ENCODE data around the gene FRMD3. TPM values are rescaled to one million over a fixed set of nuclear protein-coding genes. Genes with fewer than 3 reads are reported as not detected.

Gene FRMD3
- total and polyA plus RNA-seq, 4 donors: 1.8 to 7.4 (median 6.0) TPM

GRCh38 chr9:83536332-83536731, 1.9 kb downstream of the FRMD3 start:
- 78 to 81% methylated on average over 1 of the region's 1 CpG for WGBS, 2 donors
- intact Hi-C loops (cut with DNase I): loop anchor here in 1 of 2 donors (5.0 kb wide), 1 partner anchor 104 kb away; no protein-coding TSS in a partner anchor
- no peaks in the 10 kb centered on the region for H3K27me3 ChIP-seq (ENCODE audit: control insufficient read depth in 1 of 2, insufficient read depth in 2 of 2, low read length in 1 of 2)
- H3K9me3 ChIP-seq (ENCODE audit: control insufficient read depth, low read length): no peaks in the 10 kb centered on the region
- DNase-seq: no peak
- ATAC-seq (ENCODE audit: low FRiP score): no peak
- H3K4me1 ChIP-seq (ENCODE audit: control insufficient read depth in 1 of 2, insufficient read depth in 2 of 2, low read length in 2 of 2): no peaks in the 10 kb centered on the region
- no peak overlapping the region for H3K27ac ChIP-seq (ENCODE audit: low read depth in 1 of 2, low read length in 2 of 2)
- no peak overlapping the region for H3K4me3 ChIP-seq (ENCODE audit: low read length in 2 of 2)
- no peaks in the 10 kb centered on the region for H3K36me3 ChIP-seq (ENCODE audit: control insufficient read depth in 1 of 2, insufficient read depth in 2 of 2, low read length in 1 of 2)

- no peak for DNase-seq
- H3K27ac ChIP-seq (ENCODE audit: low read depth in 1 of 2, low read length in 2 of 2): no peak overlapping the region
These were observed 2.5 kb downstream of the FRMD3 start for GRCh38 chr9:83535736-83536135.

GRCh38 chr9:83533296-83533695, 4.9 kb downstream of the FRMD3 start:
- Histone ChIP-seq H3K27ac (ENCODE audit: low read depth in 1 of 2, low read length in 2 of 2) (no peak overlapping the region), H3K4me1 (ENCODE audit: control insufficient read depth in 1 of 2, insufficient read depth in 2 of 2, low read length in 2 of 2) (no peaks in the 10 kb centered on the region), H3K9me3 (ENCODE audit: control insufficient read depth, low read length) (no peaks in the 10 kb centered on the region), H3K27me3 (ENCODE audit: control insufficient read depth in 1 of 2, insufficient read depth in 2 of 2, low read length in 1 of 2) (no peaks in the 10 kb centered on the region), H3K36me3 (ENCODE audit: control insufficient read depth in 1 of 2, insufficient read depth in 2 of 2, low read length in 1 of 2) (no peaks in the 10 kb centered on the region), H3K4me3 (ENCODE audit: low read length in 2 of 2) (no peak overlapping the region)
- intact Hi-C loops (cut with DNase I): no loop called here
- WGBS, 2 donors: 91 to 92% methylated on average over 2 of the region's 2 CpGs
- DNase-seq (no peak), ATAC-seq (ENCODE audit: low FRiP score) (no peak)

More at GRCh38 chr9:83535736-83536135, 2.5 kb downstream of the FRMD3 start:
- H3K4me1 ChIP-seq (ENCODE audit: control insufficient read depth in 1 of 2, insufficient read depth in 2 of 2, low read length in 2 of 2): no peaks in the 10 kb centered on the region
- H3K9me3 ChIP-seq (ENCODE audit: control insufficient read depth, low read length): no peaks in the 10 kb centered on the region
- no peaks in the 10 kb centered on the region for H3K36me3 ChIP-seq (ENCODE audit: control insufficient read depth in 1 of 2, insufficient read depth in 2 of 2, low read length in 1 of 2)
- no peak for ATAC-seq (ENCODE audit: low FRiP score)
- H3K4me3 ChIP-seq (ENCODE audit: low read length in 2 of 2): no peak overlapping the region
- WGBS, 2 donors: 95 to 96% methylated on average over 3 of the region's 3 CpGs
- H3K27me3 ChIP-seq (ENCODE audit: control insufficient read depth in 1 of 2, insufficient read depth in 2 of 2, low read length in 1 of 2): no peaks in the 10 kb centered on the region
- intact Hi-C loops (cut with DNase I): loop anchor here in 1 of 2 donors (5.0 kb wide), 1 partner anchor 103 kb away; no protein-coding TSS in a partner anchor

- no peak overlapping the region for H3K27ac ChIP-seq (ENCODE audit: low read depth in 1 of 2, low read length in 2 of 2)
- 81 to 82% methylated on average over 3 of the region's 3 CpGs for WGBS, 2 donors
- no peaks in the 10 kb centered on the region for H3K4me1 ChIP-seq (ENCODE audit: control insufficient read depth in 1 of 2, insufficient read depth in 2 of 2, low read length in 2 of 2)
- H3K9me3 ChIP-seq (ENCODE audit: control insufficient read depth, low read length): no peaks in the 10 kb centered on the region
- ATAC-seq (ENCODE audit: low FRiP score) (no peak), DNase-seq (no peak)
- H3K27me3 ChIP-seq (ENCODE audit: control insufficient read depth in 1 of 2, insufficient read depth in 2 of 2, low read length in 1 of 2): no peaks in the 10 kb centered on the region
- intact Hi-C loops (cut with DNase I): no loop called here
- H3K4me3 ChIP-seq (ENCODE audit: low read length in 2 of 2): no peak overlapping the region
- no peaks in the 10 kb centered on the region for H3K36me3 ChIP-seq (ENCODE audit: control insufficient read depth in 1 of 2, insufficient read depth in 2 of 2, low read length in 1 of 2)
These were observed 11.3 kb downstream of the FRMD3 start for GRCh38 chr9:83526901-83527300.

- WGBS, 2 donors: 94 to 95% methylated on average over 2 of the region's 2 CpGs
- intact Hi-C loops (cut with DNase I): no loop called here
These were observed 12.0 kb downstream of the FRMD3 start for GRCh38 chr9:83526211-83526610.

GRCh38 chr9:83523684-83524083, 14.5 kb downstream of the FRMD3 start:
- ATAC-seq (ENCODE audit: low FRiP score) (no peak), DNase-seq (no peak)
- H3K27ac ChIP-seq (ENCODE audit: low read depth in 1 of 2, low read length in 2 of 2): no peak overlapping the region
- intact Hi-C loops (cut with DNase I): no loop called here
- no peaks in the 10 kb centered on the region for H3K9me3 ChIP-seq (ENCODE audit: control insufficient read depth, low read length)
- no peak overlapping the region for H3K4me3 ChIP-seq (ENCODE audit: low read length in 2 of 2)
- no peaks in the 10 kb centered on the region for H3K4me1 ChIP-seq (ENCODE audit: control insufficient read depth in 1 of 2, insufficient read depth in 2 of 2, low read length in 2 of 2)
- no peaks in the 10 kb centered on the region for H3K27me3 ChIP-seq (ENCODE audit: control insufficient read depth in 1 of 2, insufficient read depth in 2 of 2, low read length in 1 of 2)
- no peaks in the 10 kb centered on the region for H3K36me3 ChIP-seq (ENCODE audit: control insufficient read depth in 1 of 2, insufficient read depth in 2 of 2, low read length in 1 of 2)

More at GRCh38 chr9:83526211-83526610, 12.0 kb downstream of the FRMD3 start:
- Histone ChIP-seq H3K4me3 (ENCODE audit: low read length in 2 of 2) (no peak overlapping the region), H3K36me3 (ENCODE audit: control insufficient read depth in 1 of 2, insufficient read depth in 2 of 2, low read length in 1 of 2) (no peaks in the 10 kb centered on the region), H3K27ac (ENCODE audit: low read depth in 1 of 2, low read length in 2 of 2) (no peak overlapping the region), H3K27me3 (ENCODE audit: control insufficient read depth in 1 of 2, insufficient read depth in 2 of 2, low read length in 1 of 2) (no peaks in the 10 kb centered on the region), H3K9me3 (ENCODE audit: control insufficient read depth, low read length) (no peaks in the 10 kb centered on the region), H3K4me1 (ENCODE audit: control insufficient read depth in 1 of 2, insufficient read depth in 2 of 2, low read length in 2 of 2) (no peaks in the 10 kb centered on the region)
- ATAC-seq (ENCODE audit: low FRiP score) (no peak), DNase-seq (no peak)

GRCh38 chr9:83521411-83521810, 16.8 kb downstream of the FRMD3 start:
- Histone ChIP-seq H3K4me1 (ENCODE audit: control insufficient read depth in 1 of 2, insufficient read depth in 2 of 2, low read length in 2 of 2) (no peaks in the 10 kb centered on the region), H3K36me3 (ENCODE audit: control insufficient read depth in 1 of 2, insufficient read depth in 2 of 2, low read length in 1 of 2) (no peaks in the 10 kb centered on the region), H3K27me3 (ENCODE audit: control insufficient read depth in 1 of 2, insufficient read depth in 2 of 2, low read length in 1 of 2) (no peaks in the 10 kb centered on the region), H3K4me3 (ENCODE audit: low read length in 2 of 2) (no peak overlapping the region), H3K27ac (ENCODE audit: low read depth in 1 of 2, low read length in 2 of 2) (no peak overlapping the region), H3K9me3 (ENCODE audit: control insufficient read depth, low read length) (no peaks in the 10 kb centered on the region)
- intact Hi-C loops (cut with DNase I): no loop called here
- 83 to 84% methylated on average over 4 of the region's 4 CpGs for whole genome bisulfite sequencing, 2 donors
- DNase-seq: no peak
- ATAC-seq (ENCODE audit: low FRiP score): no peak

GRCh38 chr9:83521011-83521410, 17.2 kb downstream of the FRMD3 start:
- intact Hi-C loops (cut with DNase I): no loop called here
- no peak for ATAC-seq (ENCODE audit: low FRiP score)
- WGBS, 2 donors: 92 to 94% methylated on average over 1 of the region's 1 CpG

GRCh38 chr9:83520292-83520691, 17.9 kb downstream of the FRMD3 start:
- intact Hi-C loops (cut with DNase I): no loop called here
- Histone ChIP-seq H3K27me3 (ENCODE audit: control insufficient read depth in 1 of 2, insufficient read depth in 2 of 2, low read length in 1 of 2) (no peaks in the 10 kb centered on the region), H3K9me3 (ENCODE audit: control insufficient read depth, low read length) (no peaks in the 10 kb centered on the region), H3K36me3 (ENCODE audit: control insufficient read depth in 1 of 2, insufficient read depth in 2 of 2, low read length in 1 of 2) (no peaks in the 10 kb centered on the region), H3K4me3 (ENCODE audit: low read length in 2 of 2) (no peak overlapping the region), H3K4me1 (ENCODE audit: control insufficient read depth in 1 of 2, insufficient read depth in 2 of 2, low read length in 2 of 2) (no peaks in the 10 kb centered on the region), H3K27ac (ENCODE audit: low read depth in 1 of 2, low read length in 2 of 2) (no peak overlapping the region)
- WGBS, 2 donors: 94 to 96% methylated on average over 1 of the region's 1 CpG
- DNase-seq: no peak
- no peak for ATAC-seq (ENCODE audit: low FRiP score)

More at GRCh38 chr9:83521011-83521410, 17.2 kb downstream of the FRMD3 start:
- Histone ChIP-seq H3K9me3 (ENCODE audit: control insufficient read depth, low read length) (no peaks in the 10 kb centered on the region), H3K36me3 (ENCODE audit: control insufficient read depth in 1 of 2, insufficient read depth in 2 of 2, low read length in 1 of 2) (no peaks in the 10 kb centered on the region), H3K27ac (ENCODE audit: low read depth in 1 of 2, low read length in 2 of 2) (no peak overlapping the region), H3K4me1 (ENCODE audit: control insufficient read depth in 1 of 2, insufficient read depth in 2 of 2, low read length in 2 of 2) (no peaks in the 10 kb centered on the region), H3K27me3 (ENCODE audit: control insufficient read depth in 1 of 2, insufficient read depth in 2 of 2, low read length in 1 of 2) (no peaks in the 10 kb centered on the region), H3K4me3 (ENCODE audit: low read length in 2 of 2) (no peak overlapping the region)
- DNase-seq: no peak
